NCI-H2227 treated with DMSO at 0.1 percent for 48 hours (cell line): ENCODE measurements around the gene CAMSAP2.
"Not testable (repeated sequence)": the region's sequence is repeated elsewhere in the genome, so short reads cannot be mapped to it uniquely, and the experiment has no call there.

ENCODE experiments used
- DNase-seq: peaks from one replicate; lab custom pipeline; 2025; lab: John Stamatoyannopoulos, UW

CAMSAP2 gene

DNA sequence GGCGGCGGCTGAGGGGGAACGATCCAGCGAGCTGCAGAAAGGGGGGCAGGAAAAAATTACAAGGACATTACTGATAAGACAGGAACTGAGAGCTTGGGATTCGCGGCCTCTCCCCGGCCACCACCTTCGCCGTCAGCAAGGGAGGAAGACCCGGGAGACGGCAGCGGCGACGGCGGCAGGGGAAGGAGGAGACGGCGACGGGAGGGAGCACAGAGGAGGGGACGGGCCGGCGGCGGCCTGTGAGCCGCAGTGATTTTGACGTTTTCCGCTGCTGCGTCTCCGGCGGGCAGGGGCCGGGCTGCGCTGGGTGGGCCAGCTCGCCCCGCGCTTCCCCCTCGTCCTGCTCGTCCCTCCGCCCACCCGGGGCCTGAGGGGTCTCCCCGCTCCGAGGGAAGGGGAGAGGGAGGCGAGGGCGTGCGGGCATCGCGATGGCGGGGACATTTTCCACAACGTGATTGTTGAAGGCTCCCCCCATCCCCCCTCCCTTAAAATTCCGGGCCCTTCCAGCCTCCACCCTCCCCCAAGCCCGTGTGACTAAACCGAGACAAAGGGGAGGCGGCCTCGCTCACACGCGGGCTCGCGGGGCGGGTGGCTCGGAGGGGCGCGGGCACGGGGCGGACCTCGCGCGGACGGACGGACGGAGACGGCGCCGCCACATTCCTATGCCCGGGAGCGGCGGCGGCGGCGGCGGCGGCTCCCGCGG is 407 bp downstream of the CAMSAP2 start:
- no peak for DNase-seq

DNA sequence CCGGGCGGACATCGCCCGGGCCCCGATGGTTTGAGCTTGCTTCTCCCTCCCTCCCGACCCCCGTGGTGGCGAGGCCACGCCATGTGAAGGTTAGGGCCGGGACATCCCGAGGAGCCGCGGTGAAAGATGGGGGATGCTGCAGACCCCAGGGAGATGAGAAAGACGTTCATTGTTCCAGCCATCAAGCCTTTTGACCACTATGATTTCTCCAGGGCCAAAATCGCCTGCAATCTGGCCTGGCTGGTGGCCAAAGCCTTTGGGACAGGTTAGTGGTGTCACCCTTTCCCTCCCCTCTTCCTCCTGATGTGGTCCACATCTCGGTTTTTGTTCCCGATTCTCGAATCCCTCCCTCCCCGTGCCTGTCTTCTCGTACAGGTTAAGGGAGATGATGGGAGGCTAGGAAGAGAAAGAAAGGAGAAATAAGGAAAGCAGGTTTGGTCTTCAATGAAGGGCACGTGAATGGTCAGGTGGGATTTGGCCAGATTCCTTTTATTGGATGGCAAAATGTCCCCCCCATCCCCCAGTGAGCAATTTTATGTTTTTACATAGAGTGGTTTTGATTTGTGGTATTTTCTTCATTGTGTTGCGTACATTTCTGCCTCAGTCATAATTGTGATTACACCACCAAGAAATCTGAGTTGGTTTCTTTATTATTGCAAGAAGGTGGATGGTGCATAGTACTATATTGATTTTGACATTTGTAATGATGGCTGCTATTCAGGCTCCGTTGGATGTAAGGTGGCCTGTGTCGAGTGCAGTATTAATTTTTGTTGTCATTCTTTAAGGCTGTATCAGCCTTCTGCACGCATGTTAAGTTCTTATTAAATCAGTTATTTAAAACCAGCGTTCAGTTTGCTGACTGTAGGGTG is 1.2 kb downstream of the CAMSAP2 start:
- no peak for DNase-seq

GRCh38 chr1:200740571-200741208 is 2.0 kb downstream of the CAMSAP2 start:
- DNase-seq, result no peak

DNA sequence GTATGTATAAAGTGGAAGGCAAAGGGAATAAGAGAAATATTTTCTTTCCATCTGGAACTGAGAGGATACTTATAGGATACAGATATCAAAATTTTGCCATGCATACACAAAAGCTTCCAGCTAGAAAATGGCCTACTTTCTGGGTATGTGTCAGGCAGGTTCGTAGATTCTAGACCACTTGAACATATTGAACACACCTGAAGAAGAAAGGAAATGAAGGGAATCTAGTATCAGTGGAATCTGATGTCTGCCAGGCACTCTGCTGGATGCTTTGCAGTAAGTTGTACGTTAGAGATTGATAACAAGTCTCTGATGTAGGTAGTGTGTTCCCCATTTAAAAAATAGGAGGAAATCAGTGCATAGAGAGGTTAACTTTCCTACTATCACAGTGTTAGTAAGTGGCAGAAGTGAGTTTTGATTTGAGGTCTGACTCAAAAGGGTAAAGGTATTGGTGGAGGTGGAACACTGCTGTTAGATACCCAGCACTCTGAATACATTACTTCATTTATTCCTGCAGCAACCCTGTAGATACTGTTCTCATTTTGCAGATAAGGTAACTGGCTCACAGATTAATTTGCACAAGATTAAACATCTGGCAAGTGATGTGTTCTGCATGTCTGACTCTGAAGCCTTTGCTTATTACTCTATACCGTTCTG is 3.0 kb downstream of the CAMSAP2 start:
- DNase-seq, result no peak

DNA sequence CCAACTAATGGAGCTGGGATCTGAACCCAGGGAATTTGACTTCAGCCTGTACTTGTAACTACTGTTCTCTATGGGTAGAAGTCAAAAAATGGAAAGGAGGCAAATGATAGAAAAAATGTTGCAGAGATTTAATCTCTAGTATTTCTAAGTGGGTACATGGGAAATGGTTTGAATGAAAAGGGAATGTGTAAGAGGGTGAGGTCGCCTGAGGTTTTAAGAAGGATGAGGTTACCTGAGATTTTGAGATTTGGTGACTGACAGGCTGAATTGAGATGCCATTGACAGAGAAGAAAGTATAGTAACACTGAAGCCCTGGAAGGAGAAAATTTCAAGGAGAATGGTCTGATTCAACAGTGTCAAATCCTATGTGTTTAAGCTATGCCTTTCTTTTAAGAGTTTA is 5.5 kb downstream of the CAMSAP2 start:
- no peak for DNase-seq

DNA sequence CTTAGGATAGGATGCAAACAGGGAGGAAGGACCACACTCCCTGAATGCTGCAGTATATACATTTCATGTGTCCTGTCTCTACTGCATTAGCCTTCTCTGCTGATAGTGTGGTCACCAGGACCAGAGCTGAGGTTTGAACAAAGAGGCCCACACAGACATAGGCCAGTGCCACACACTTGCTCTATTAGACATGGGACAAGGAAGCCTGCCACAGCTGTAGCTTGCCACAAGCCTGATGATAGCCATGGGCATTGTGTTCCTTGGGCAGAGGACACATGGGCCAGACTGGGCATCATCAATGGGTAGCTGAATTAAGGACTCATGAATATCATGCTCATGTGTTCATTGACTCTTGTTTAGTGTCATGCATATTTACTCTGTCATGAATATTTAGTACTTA is 10.4 kb downstream of the CAMSAP2 start:
- no peak for DNase-seq

DNA sequence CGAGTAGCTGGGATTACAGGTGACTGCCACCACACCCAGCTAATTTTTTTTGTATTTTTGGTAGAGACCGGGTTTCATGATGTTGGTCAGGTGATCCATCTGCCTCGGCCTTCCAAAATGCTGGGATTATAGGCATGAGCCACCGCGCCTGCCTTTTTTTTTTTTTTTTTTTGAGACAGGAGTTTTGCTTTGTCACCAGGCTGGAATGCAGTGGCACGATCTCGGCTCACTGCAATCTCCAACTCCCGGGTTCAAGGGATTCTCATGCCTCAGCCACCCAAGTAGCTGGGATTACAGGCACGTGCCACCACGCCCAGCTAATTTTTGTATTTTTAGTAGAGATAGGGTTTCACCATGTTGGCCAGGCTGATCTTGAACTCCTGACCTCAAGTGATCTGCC is 12.1 kb downstream of the CAMSAP2 start:
- not testable (repeated sequence) for DNase-seq

DNA sequence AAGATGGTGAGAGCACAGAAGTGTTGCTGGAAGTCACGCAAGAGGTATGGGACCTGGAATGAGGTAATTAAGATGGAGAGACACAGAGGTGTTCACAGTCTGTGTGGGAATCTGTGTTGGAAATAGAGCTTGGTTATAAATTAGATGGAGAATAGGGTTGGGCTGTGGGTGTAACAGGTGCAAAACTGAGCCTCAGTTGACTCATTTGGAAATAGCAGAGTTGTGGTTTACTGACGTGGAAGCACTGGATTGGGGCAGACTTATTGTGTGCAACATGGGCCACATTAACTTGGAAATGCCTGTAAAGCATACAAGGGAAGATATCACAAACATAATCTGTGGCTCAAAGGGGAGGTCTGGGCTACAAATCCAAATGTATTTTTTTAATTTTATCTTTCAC is 13.0 kb downstream of the CAMSAP2 start:
- no peak for DNase-seq

GRCh38 chr1:200753650-200754198 is 15.0 kb downstream of the CAMSAP2 start:
- no peak for DNase-seq

DNA sequence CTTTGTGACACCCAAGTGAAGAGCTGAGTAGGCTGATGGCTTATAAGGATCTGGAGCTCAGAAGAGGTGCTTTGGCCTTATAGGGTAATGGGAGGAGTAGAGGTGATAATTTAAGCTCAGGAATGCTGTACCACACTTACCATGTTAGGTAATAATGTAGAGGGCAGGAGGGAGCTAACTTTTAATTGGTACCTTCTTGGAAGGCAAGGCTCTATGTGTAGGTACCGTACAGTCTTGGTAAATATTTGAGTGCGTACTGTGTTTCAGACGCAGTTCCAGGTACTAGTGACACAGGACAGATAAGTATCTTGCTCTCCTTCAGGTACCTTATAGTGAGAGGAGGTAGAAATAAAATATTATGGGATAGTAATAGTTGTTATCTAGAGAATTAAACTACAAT is 16.8 kb downstream of the CAMSAP2 start:
- no peak for DNase-seq

DNA sequence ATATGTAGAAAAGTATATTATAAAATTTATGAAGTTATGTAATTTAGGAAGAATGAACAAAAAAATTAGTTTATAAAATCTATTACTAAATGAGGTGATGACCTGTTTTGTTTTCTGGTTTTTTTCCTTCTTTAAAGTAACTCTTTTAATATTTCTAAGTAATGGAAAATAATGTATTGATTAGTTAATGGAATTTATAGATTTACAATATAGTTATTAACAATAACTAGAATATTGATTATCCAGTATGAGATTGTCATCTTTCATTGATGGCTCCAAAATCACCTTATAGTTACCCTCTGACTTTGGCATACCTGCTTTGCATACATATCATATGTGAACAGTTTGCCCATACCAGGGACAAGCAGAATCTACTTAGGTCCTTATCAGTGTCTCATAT is 23.4 kb downstream of the CAMSAP2 start:
- DNase-seq, result no peak

- DNase-seq, result no peak
Measured at GRCh38 chr1:200767321-200767720, 28.6 kb downstream of the CAMSAP2 start.

DNA sequence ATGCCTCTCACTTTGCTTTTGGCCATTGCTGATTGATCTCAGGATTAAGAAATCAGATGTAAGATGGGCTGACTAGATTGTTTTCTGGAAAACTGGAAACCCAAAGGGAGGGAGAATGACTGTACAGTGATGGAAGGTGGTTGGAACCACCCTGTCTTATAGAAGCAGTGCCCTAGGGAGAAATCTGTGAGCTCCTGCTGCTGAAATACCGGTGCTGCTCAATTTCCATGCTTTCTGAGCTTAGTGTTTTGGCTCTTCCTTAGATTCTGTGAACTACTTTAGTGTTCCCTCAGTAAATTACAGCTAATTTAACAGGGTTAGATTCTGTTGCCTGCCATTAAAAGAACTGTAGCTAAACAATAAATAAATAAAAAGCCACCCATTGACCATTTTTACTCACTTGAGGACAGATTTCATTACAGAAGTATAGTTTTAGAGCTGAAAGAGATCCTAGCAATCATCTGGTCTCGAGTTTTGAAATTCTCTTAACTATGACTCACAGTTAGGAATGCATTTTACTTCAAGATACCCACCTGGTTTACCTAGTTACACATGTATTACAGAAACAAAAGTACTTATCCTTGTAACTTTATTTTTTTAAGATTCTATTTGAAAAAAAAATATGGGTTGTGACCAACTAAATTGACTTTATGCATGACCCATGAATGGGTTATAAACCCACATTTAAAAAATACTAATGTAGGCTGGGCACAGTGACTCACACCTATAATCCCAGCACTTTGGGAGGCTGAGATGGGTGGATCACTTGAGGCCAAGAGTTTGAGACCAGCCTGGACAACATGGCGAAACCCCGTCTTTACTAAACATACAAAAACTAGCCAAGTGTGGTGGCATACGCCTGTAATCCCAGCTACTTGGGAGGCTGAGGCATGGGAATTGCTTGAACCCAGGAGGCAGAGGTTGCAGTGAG is 33.2 kb downstream of the CAMSAP2 start:
- DNase-seq, result no peak

DNA sequence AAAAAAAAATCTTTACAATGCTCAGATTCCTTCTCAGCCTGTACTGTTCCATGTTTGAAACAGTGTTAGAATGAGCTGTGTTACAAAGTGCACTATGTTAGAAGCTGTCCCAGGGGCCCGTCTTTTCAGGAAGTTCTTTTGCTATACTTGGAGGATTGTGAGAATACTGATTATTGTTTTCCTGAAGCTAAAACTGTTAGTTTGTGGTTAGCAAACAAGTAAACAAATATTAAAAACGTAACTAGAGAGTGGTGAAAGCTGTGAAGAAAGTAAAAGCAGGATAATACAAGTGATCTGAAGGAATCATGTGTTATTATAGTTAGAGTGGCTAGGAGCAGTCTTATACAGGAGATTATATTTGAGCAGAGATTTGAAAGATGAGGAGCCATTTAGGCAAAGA is 35.6 kb downstream of the CAMSAP2 start:
- DNase-seq, result no peak

DNA sequence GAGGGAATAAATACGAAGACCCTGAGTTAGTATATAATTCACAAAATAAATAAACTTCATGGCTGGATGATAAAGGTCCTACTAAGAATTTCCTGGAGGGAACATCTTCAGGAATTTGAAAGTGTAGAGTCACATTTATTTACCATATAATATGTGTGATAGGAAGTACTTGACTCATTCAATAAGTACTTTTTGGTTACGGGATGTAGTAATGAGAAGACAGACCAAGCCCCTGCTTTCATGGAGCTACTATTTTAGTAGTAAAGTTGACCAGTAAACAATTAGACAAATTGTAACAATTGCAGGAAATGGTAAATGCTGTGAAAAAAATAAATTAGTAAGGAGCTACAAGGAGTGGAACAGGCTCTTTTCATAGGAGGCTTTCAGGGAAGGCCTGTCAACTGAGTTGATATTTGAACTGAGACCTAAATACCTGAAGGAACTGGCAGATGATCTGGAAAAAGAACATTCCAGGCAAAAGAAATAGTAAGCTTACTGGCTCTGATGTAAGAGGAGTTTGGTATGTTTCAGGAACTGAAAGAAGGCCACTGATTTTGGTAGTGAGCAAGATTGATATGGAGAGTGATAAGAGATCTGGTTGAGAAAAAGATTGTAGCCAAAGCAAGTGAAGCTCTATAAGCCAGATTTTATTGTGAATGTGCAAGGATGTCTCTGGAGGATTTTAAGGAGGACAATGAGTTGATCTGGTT is 36.2 kb downstream of the CAMSAP2 start:
- DNase-seq, result no peak

DNA sequence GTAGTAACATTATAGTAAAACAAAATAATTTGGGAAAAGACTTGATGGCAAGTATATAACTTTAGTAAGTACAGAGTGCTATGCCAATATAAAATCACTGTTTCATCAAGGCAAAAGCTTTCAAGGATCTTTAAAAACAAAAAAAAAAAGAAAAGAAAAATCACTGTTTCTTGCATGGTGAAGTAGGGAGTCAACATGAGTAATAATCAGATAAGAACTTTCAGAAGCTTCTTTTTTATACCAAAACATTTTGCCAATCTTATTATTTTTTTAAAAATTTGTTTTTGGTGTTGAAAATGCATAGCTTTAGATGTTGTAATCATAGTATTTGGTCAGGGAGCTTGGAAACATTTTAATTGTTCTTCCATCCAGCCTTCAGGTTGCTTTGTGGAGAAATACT is 37.2 kb downstream of the CAMSAP2 start:
- no peak for DNase-seq

- DNase-seq, result no peak
Measured at GRCh38 chr1:200776949-200777348, 38.3 kb downstream of the CAMSAP2 start.

DNA sequence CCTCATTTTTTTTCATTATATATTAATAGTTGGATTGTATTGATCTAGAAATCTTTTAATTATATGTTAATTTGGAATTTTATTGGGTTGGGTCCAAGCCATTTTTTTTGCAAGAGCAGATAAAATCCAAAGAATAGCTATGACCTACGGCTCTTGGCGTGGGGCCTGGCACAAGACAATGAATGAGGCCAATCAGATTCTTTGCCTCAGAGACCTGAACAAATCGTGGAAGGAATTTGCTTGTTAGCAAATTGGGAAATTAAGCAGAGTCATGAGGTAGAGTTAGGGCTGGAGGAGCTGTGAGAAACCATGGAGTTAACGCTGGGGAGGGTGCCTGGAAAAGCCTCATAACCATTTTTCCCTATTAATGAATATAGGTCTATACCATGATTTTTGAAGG is 40.1 kb downstream of the CAMSAP2 start:
- DNase-seq, result no peak

DNA sequence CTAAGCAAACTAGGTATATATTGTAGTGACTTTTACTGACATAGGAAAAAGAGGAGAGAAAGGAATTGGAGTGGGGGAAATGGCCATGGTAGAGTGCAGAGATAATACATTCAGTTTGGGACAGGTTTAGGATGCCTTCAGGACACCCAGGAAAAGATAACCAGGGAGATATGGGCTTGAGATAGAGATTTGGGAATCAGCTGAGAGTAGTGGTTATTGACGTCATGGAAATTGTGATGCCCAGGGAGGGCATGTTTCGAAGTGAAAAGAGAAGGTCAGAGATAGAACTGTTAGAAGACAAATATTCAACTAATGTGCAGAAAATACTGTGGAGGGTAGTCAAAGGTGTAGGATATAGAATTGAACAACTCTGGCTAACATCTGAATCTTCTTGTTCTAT is 40.6 kb downstream of the CAMSAP2 start:
- no peak for DNase-seq
